Mesendoderm (in vitro differentiated cells): ENCODE data around the gene HOXC4.

ENCODE experiments used
- DNase-seq: peaks from one replicate; pipeline ENCODE4 v3.0.0; 2013
- H2AK5ac ChIP-seq: 2 replicates; pipeline ENCODE4 v1.6.1; 2013; ENCODE audit warnings: low read length, inconsistent platforms
- H2BK120ac ChIP-seq: 2 replicates; pipeline ENCODE4 v1.6.1; 2013; ENCODE audit warnings: low read depth, mild to moderate bottlenecking, low read length, moderate library complexity, mixed read lengths
- H2BK15ac ChIP-seq: replicated peaks from 2 replicates; pipeline ENCODE4 v1.6.1; 2013; ENCODE audit warnings: low read depth, mild to moderate bottlenecking, moderate library complexity
- H2BK5ac ChIP-seq: 2 replicates; pipeline ENCODE4 v1.6.1; 2013; ENCODE audit warnings: low read length, inconsistent platforms
- H3K18ac ChIP-seq: 2 replicates; pipeline ENCODE4 v1.6.1; 2013; ENCODE audit warnings: mild to moderate bottlenecking, low read length, mixed read lengths
- H3K23ac ChIP-seq: one replicate; pipeline ENCODE4 v1.6.1; 2013; ENCODE audit warnings: low read length
- H3K27ac ChIP-seq: 2 replicates; pipeline ENCODE4 v1.5.1; 2013; ENCODE audit warnings: low read depth, mild to moderate bottlenecking, inconsistent platforms, low read length, moderate library complexity
- H3K27me3 ChIP-seq: 2 replicates; pipeline ENCODE4 v1.6.1; 2013; ENCODE audit warnings: low read length, control low read depth, mild to moderate bottlenecking, inconsistent platforms; ENCODE audit not compliant: insufficient read depth, poor library complexity
- H3K36me3 ChIP-seq: 2 replicates; pipeline ENCODE4 v1.6.1; 2013; ENCODE audit warnings: low read length, inconsistent platforms; ENCODE audit not compliant: control insufficient read depth, insufficient read depth
- H3K4ac ChIP-seq: one replicate; pipeline ENCODE4 v1.6.1; 2013; ENCODE audit warnings: low read depth, mild to moderate bottlenecking, low read length, moderate library complexity
- H3K4me1 ChIP-seq: 2 replicates; pipeline ENCODE4 v1.6.1; 2013; ENCODE audit warnings: low read depth, low read length, inconsistent platforms; ENCODE audit not compliant: control insufficient read depth
- H3K4me2 ChIP-seq: 2 replicates; pipeline ENCODE4 v1.6.1; 2013; ENCODE audit warnings: low read length
- H3K4me3 ChIP-seq: 2 replicates; pipeline ENCODE4 v1.5.1; 2013; ENCODE audit warnings: mild to moderate bottlenecking, low read length
- H3K56ac ChIP-seq: one replicate; pipeline ENCODE4 v1.6.1; 2013; ENCODE audit warnings: low read length
- H3K79me1 ChIP-seq: 2 replicates; pipeline ENCODE4 v1.6.1; 2013; ENCODE audit warnings: low read length, inconsistent platforms
- H3K79me2 ChIP-seq: 2 replicates; pipeline ENCODE4 v1.6.1; 2013; ENCODE audit warnings: mild to moderate bottlenecking, low read length; ENCODE audit not compliant: control insufficient read depth, insufficient read depth
- H3K9ac ChIP-seq: 2 replicates; pipeline ENCODE4 v1.6.1; 2013; ENCODE audit warnings: low read length, inconsistent platforms
- H4K5ac ChIP-seq: one replicate; pipeline ENCODE4 v1.6.1; 2013; ENCODE audit warnings: low read length
- H4K8ac ChIP-seq: one replicate; pipeline ENCODE4 v1.6.1; 2013; ENCODE audit warnings: low read depth, mild to moderate bottlenecking, control low read depth, low read length, moderate library complexity
- WGBS: extraction: QIAGEN DNeasy Blood & Tissue Kit; methylation state at CpG from one replicate; pipeline ENCODE4 v1.1.7; 2013; ENCODE audit warnings: low lambda C conversion rate, missing lambda C conversion rate; ENCODE audit not compliant: insufficient coverage; ENCODE audit errors: extremely low coverage; 5-methylcytosine and 5-hydroxymethylcytosine counted together

HOXC4 gene

DNA sequence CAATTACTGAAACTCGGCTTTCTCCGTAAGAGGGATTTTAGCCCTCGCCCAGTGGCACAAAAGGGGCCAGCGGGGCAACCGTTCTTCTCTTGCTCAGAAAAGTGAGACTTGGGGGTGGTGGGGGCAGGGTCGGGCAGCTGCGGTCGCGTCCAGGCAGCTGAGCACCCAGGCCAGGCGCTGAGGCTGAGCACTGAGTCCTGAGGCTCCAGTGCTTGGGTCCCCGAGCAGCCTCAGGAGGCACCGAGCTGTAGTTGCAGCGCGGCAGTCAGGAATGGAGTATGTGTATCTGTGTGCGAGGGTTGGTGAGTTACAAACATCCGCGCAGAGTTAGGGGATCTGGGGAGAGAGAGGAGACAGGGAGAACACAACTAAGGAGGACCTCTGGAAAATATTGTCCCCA is 29.5 kb upstream of the HOXC4 start:
- Histone ChIP-seq H3K4me3 (no peak overlapping the region), H3K4me2 (no peak overlapping the region), H3K79me2 (no peaks in the 10 kb centered on the region), H2AK5ac (no peak overlapping the region), H3K18ac (no peak overlapping the region), H3K4me1 (no peaks in the 10 kb centered on the region), H4K8ac (no peak overlapping the region), H3K79me1 (no peaks in the 10 kb centered on the region), H3K27ac (no peak overlapping the region), H2BK120ac (no peak overlapping the region), H2BK15ac (no peak overlapping the region), H4K5ac (no peak overlapping the region), H3K9ac (no peak overlapping the region), H3K4ac (no peak overlapping the region), H3K56ac (no peak overlapping the region), H3K36me3 (no peaks in the 10 kb centered on the region), H3K23ac (no peak overlapping the region), H3K27me3 (peaks cover 95% of the 10 kb centered on the region), H2BK5ac (no peak overlapping the region)
- no peak for DNase-seq
- WGBS: no CpG with 5 or more reads among the region's 17 CpGs

GRCh38 chr12:54024581-54025305 is 28.9 kb upstream of the HOXC4 start:
- no peak overlapping the region for H4K5ac ChIP-seq
- H2BK120ac ChIP-seq: no peak overlapping the region
- no peak overlapping the region for H2BK5ac ChIP-seq
- H3K4ac ChIP-seq: no peak overlapping the region
- H3K56ac ChIP-seq: no peak overlapping the region
- H3K9ac ChIP-seq: no peak overlapping the region
- WGBS: no CpG with 5 or more reads among the region's 5 CpGs
- no peak overlapping the region for H3K27ac ChIP-seq
- no peaks in the 10 kb centered on the region for H3K36me3 ChIP-seq
- no peaks in the 10 kb centered on the region for H3K4me1 ChIP-seq
- H4K8ac ChIP-seq: no peak overlapping the region
- H3K79me1 ChIP-seq: no peaks in the 10 kb centered on the region
- no peak overlapping the region for H3K4me3 ChIP-seq
- H3K23ac ChIP-seq: no peak overlapping the region
- no peak overlapping the region for H2BK15ac ChIP-seq
- no peak overlapping the region for H3K4me2 ChIP-seq
- peaks cover 94% of the 10 kb centered on the region for H3K27me3 ChIP-seq
- no peak overlapping the region for H2AK5ac ChIP-seq
- H3K79me2 ChIP-seq: no peaks in the 10 kb centered on the region
- DNase-seq: no peak
- no peak overlapping the region for H3K18ac ChIP-seq

DNA sequence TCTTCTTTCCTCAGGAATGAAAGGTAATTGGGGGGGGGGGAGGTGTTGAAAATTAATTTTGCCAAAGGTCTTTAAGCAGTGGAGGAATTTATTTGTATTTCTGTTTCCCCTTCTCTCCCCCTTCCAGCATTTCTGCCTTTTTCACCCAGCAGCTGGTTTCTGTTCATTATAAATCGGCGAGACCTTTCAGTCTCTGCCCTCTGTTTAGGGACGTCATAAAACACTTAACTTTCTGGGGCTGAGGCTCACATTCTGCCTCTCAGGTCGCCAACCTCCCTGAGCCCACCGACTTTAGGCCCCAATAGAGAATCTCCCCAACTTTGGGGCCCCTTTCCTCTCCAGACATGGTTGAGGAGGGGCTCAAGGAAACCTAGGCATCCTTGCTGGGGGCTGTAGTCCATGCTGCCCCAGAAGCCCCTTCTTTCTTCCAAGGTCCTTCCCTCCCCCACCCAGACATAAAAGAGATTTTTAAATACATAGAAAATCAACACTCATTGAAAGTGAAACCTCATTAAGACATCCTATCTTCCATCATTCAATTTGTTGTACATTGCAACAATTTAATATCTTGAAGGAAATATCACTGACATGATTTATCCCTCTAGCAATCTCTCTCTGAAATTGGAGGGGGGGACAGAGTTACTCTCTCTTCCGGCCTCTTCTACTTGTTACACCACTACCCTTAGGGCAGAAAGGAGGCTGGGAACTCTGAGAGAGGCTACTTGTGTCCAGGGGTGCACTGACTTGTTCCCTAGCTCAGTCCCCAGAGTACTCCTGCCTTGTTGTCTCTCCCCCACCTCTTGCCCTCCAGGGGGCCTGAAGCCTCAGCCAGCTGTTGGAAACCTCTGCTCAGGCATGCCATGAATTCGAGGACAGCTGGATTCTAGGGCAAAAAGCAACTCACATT is 27.9 kb upstream of the HOXC4 start:
- H4K5ac ChIP-seq: no peak overlapping the region
- no peak overlapping the region for H3K27ac ChIP-seq
- H3K4ac ChIP-seq: no peak overlapping the region
- no peak overlapping the region for H2AK5ac ChIP-seq
- H3K18ac ChIP-seq: no peak overlapping the region
- no peaks in the 10 kb centered on the region for H3K79me2 ChIP-seq
- no peak overlapping the region for H4K8ac ChIP-seq
- no peaks in the 10 kb centered on the region for H3K79me1 ChIP-seq
- no peaks in the 10 kb centered on the region for H3K4me1 ChIP-seq
- no peak overlapping the region for H2BK5ac ChIP-seq
- no peak overlapping the region for H3K4me3 ChIP-seq
- H3K36me3 ChIP-seq: no peaks in the 10 kb centered on the region
- DNase-seq: no peak
- H3K56ac ChIP-seq: no peak overlapping the region
- H2BK15ac ChIP-seq: no peak overlapping the region
- WGBS: no CpG with 5 or more reads among the region's 7 CpGs
- H3K4me2 ChIP-seq: no peak overlapping the region
- no peak overlapping the region for H3K23ac ChIP-seq
- no peak overlapping the region for H3K9ac ChIP-seq
- peaks cover 92% of the 10 kb centered on the region for H3K27me3 ChIP-seq
- no peak overlapping the region for H2BK120ac ChIP-seq

- Histone ChIP-seq H3K27me3 (peaks cover 92% of the 10 kb centered on the region), H2BK120ac (no peak overlapping the region), H4K5ac (no peak overlapping the region)
Measured at GRCh38 chr12:54026640-54027441, 26.8 kb upstream of the HOXC4 start.

DNA sequence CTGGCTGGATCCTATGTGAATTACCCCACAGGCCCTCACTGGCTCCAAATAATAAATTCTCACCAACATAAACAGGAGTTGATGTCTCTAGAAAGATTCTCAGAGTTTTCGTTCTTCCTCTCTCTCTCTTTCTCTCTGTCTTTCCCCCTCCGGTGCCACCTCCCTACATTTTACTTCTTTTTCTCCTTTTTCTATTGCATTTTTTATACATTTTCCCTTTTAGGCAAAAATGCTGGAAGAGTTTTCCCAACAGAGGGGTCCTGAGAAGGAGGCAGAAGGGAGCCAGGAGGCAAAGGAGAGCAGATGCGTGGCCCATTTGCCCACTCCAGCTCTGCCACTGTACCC is 26.2 kb upstream of the HOXC4 start:
- H3K4me1 ChIP-seq: no peaks in the 10 kb centered on the region
- no peaks in the 10 kb centered on the region for H3K79me2 ChIP-seq
- no peak overlapping the region for H3K27ac ChIP-seq
- H3K23ac ChIP-seq: no peak overlapping the region
- peaks cover 94% of the 10 kb centered on the region for H3K27me3 ChIP-seq
- H3K36me3 ChIP-seq: no peaks in the 10 kb centered on the region
- 100% methylated on average over 1 of the region's 3 CpGs for WGBS
- H3K9ac ChIP-seq: no peak overlapping the region
- H3K4me2 ChIP-seq: no peak overlapping the region
- H2AK5ac ChIP-seq: no peak overlapping the region
- H3K4me3 ChIP-seq: no peak overlapping the region
- no peak overlapping the region for H3K4ac ChIP-seq
- H3K18ac ChIP-seq: no peak overlapping the region
- H4K5ac ChIP-seq: no peak overlapping the region
- H2BK120ac ChIP-seq: no peak overlapping the region
- H4K8ac ChIP-seq: no peak overlapping the region
- no peak overlapping the region for H2BK15ac ChIP-seq
- H2BK5ac ChIP-seq: no peak overlapping the region
- DNase-seq: no peak
- H3K79me1 ChIP-seq: no peaks in the 10 kb centered on the region
- H3K56ac ChIP-seq: no peak overlapping the region

More at GRCh38 chr12:54026640-54027441, 26.8 kb upstream of the HOXC4 start:
- no CpG with 5 or more reads among the region's 22 CpGs for WGBS
- H3K79me1 ChIP-seq: no peaks in the 10 kb centered on the region
- no peak overlapping the region for H2BK15ac ChIP-seq
- H3K23ac ChIP-seq: no peak overlapping the region
- H3K27ac ChIP-seq: no peak overlapping the region
- no peak overlapping the region for H3K18ac ChIP-seq
- no peaks in the 10 kb centered on the region for H3K79me2 ChIP-seq
- no peak overlapping the region for H2BK5ac ChIP-seq
- H3K56ac ChIP-seq: no peak overlapping the region
- H3K4me1 ChIP-seq: no peaks in the 10 kb centered on the region
- H4K8ac ChIP-seq: no peak overlapping the region
- H3K4me2 ChIP-seq: no peak overlapping the region
- no peak for DNase-seq
- H3K4me3 ChIP-seq: no peak overlapping the region
- H3K36me3 ChIP-seq: no peaks in the 10 kb centered on the region
- H2AK5ac ChIP-seq: no peak overlapping the region
- no peak overlapping the region for H3K9ac ChIP-seq
- no peak overlapping the region for H3K4ac ChIP-seq
